PC-9 (cell line): ENCODE data around the gene TBPL1. TPM values are rescaled to one million over a fixed set of nuclear protein-coding genes. Genes with fewer than 3 reads are reported as not detected.

ENCODE experiments used
- BruUV-seq: library from RNA; stranded (reverse); fragments of 400-500 nt; replicated peaks from 2 replicates; lab custom pipeline; 2021; lab: Mats Ljungman, UMichigan
- CTCF ChIA-PET: fragments of 300-600 bp; sonication (Branson Sonifier 250); formaldehyde crosslinking; loops from one replicate; lab custom pipeline; 2022; ENCODE audit warnings: antibody characterized with exemption; lab: Charles Lee
- POLR2A ChIA-PET: fragments of 300-600 bp; sonication (Branson Sonifier 250); formaldehyde crosslinking; loops from one replicate; lab custom pipeline; 2022; ENCODE audit warnings: antibody characterized with exemption; ENCODE audit not compliant: unreplicated experiment; lab: Charles Lee
- DNase-seq, 2 experiments: peaks; one replicate each; pipeline versions ENCODE4 v3.0.0 to v3.0.0-alpha.2; 2015 to 2022; ENCODE audit warnings: mixed read lengths in 1 of 2
- H2AFZ ChIP-seq: fragments of 200-600 bp; sonication (generic); 2 replicates; pipeline ENCODE4 v1.8.1; 2017; ENCODE audit warnings: antibody characterized with exemption
- H3F3A ChIP-seq: fragments of 200-600 bp; sonication (generic); 2 replicates; pipeline ENCODE4 v1.8.1; 2017; ENCODE audit warnings: antibody characterized with exemption, mild to moderate bottlenecking, low read depth; ENCODE audit not compliant: insufficient read depth
- H3K27ac ChIP-seq: fragments of 200-600 bp; sonication (generic); 2 replicates; pipeline ENCODE4 v1.6.1; 2016; ENCODE audit warnings: mixed run types
- H3K27me3 ChIP-seq: fragments of 200-600 bp; sonication (generic); 2 replicates; pipeline ENCODE4 v1.6.1; 2016; ENCODE audit warnings: low read depth, mixed run types; ENCODE audit not compliant: insufficient read depth
- H3K36me3 ChIP-seq: fragments of 200-600 bp; sonication (generic); 2 replicates; pipeline ENCODE4 v1.6.1; 2016; ENCODE audit warnings: low read depth, mixed run types
- H3K4me1 ChIP-seq: fragments of 200-600 bp; sonication (generic); replicated peaks from 2 replicates; pipeline ENCODE4 v1.6.1; 2016; ENCODE audit warnings: mixed run types; ENCODE audit not compliant: insufficient read depth
- H3K4me2 ChIP-seq: fragments of 200-600 bp; sonication (generic); 2 replicates; pipeline ENCODE4 v1.6.1; 2017; ENCODE audit warnings: mixed run types
- H3K4me3 ChIP-seq: fragments of 200-600 bp; sonication (generic); 2 replicates; pipeline ENCODE4 v1.6.1; 2016; ENCODE audit warnings: mixed run types
- H3K79me2 ChIP-seq: fragments of 200-600 bp; sonication (generic); 2 replicates; pipeline ENCODE4 v1.6.1; 2017; ENCODE audit warnings: low read depth, mixed run types
- H3K9me2 ChIP-seq: fragments of 200-600 bp; sonication (generic); 2 replicates; pipeline ENCODE4 v1.8.1; 2017; ENCODE audit warnings: mild to moderate bottlenecking; ENCODE audit not compliant: insufficient read depth
- H3K9me3 ChIP-seq: fragments of 200-600 bp; sonication (generic); 2 replicates; pipeline ENCODE4 v1.8.1; 2016; ENCODE audit warnings: low read depth; ENCODE audit not compliant: insufficient read depth
- H4K20me1 ChIP-seq: fragments of 200-600 bp; sonication (generic); 2 replicates; pipeline ENCODE4 v1.8.1; 2017; ENCODE audit not compliant: insufficient read depth
- EZH2 ChIP-seq: fragments of 200-600 bp; sonication (generic); IDR thresholded peaks from 2 replicates; pipeline ENCODE4 v1.8.0; 2017; ENCODE audit warnings: antibody characterized with exemption, low read depth
- intact Hi-C: fragments of 100-400 bp; cut with micrococcal nuclease; formaldehyde crosslinking; loops from one replicate; pipeline ENCODE4 v1.10.0; 2022; ENCODE audit not compliant: unreplicated experiment
- total RNA-seq: library from RNA; stranded (reverse); gene quantifications from 2 replicates; pipeline ENCODE4 v1.2.3, GENCODE V29; 2021
- TF ChIP-seq, protein P1 (sequence below): fragments of 200-600 bp; sonication (generic); conservative IDR thresholded peaks from 2 replicates; pipeline ENCODE4 v1.6.1; 2017; ENCODE audit warnings: mixed run types, antibody characterized with exemption, mild to moderate bottlenecking, moderate library complexity

Gene TBPL1
- total RNA-seq, 1 experiment from 2014 or later: 21.7 TPM

DNA sequence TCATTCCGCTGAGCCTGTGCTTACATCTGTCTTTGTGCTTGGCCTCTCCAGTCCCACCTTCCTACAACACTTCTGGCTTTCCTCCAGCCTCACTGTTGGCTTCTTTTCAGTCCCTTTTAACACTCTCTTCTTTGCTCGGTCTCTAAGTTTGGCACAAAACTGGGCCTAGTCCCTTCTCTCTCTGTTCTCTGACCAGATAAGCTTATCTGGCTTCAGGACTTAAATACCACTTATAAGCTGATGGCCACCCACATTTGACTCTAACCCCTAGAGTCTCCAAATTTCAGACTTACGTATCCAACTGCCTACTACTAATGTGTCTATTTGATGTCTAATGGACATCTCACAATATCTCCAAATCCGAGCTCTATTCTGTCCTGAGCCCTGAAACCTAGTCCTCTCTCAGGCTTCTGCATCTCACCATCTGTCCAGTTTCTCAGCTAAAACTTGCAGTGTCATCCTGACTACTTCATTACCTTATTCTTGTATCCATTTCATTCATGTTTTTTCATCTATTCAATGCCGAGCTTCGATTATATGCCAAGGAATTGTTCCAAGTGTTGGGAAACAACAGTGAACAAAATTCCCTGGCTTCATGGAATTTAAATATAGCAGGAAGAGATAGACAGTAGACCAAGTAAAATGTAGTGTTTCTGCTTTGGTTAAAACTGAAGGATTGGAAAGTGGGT lies 40.1 kb downstream of the TBPL1 start:
- Histone ChIP-seq H2AFZ (no peak overlapping the region), H3K27ac (no peak overlapping the region), H3K79me2 (no peaks in the 10 kb centered on the region), H3K4me3 (no peak overlapping the region), H4K20me1 (no peaks in the 10 kb centered on the region), H3K27me3 (no peaks in the 10 kb centered on the region), H3K36me3 (peaks cover 18% of the 10 kb centered on the region; the same call in 1 of the 2 replicates), H3K9me2 (no peaks in the 10 kb centered on the region), H3K4me1 (peaks cover 46% of the 10 kb centered on the region), H3F3A (peaks cover 42% of the 10 kb centered on the region), H3K4me2 (no peak overlapping the region), H3K9me3 (peaks cover 7% of the 10 kb centered on the region)
- intact Hi-C loops: no loop called here
- ChIA-PET CTCF (no interaction called here), POLR2A (no interaction called here)
- TF ChIP-seq EZH2: no peak
- TF ChIP-seq, protein P1, sequence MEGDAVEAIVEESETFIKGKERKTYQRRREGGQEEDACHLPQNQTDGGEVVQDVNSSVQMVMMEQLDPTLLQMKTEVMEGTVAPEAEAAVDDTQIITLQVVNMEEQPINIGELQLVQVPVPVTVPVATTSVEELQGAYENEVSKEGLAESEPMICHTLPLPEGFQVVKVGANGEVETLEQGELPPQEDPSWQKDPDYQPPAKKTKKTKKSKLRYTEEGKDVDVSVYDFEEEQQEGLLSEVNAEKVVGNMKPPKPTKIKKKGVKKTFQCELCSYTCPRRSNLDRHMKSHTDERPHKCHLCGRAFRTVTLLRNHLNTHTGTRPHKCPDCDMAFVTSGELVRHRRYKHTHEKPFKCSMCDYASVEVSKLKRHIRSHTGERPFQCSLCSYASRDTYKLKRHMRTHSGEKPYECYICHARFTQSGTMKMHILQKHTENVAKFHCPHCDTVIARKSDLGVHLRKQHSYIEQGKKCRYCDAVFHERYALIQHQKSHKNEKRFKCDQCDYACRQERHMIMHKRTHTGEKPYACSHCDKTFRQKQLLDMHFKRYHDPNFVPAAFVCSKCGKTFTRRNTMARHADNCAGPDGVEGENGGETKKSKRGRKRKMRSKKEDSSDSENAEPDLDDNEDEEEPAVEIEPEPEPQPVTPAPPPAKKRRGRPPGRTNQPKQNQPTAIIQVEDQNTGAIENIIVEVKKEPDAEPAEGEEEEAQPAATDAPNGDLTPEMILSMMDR: no peak
- no peak for DNase-seq
- BruUV-seq: no TSS peak

DNA sequence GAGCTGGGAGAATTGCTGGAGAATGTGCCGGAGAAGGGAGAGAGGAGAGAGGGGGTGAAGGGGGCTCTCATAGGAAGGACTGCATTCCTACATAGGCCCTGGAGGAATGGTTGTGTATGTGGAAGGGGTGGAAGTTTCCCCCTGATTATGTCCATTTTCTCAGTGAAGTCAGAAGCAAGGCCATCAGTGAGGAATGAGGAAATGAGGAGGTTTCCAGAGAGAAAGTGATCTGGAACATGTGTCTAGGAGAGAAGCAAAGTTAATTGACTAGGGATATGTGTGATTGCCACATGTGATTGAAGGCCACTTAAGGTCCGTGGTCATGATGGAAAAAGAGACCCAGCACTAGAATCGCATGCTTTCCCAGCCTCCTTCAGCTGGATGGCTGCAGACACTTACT lies 42.3 kb downstream of the TBPL1 start:
- H3K27ac ChIP-seq: peak overlapping the region; percentile 44; the same call in 1 of the 2 replicates
- no TSS peak for BruUV-seq
- POLR2A ChIA-PET: no interaction called here
- no peaks in the 10 kb centered on the region for H3K9me2 ChIP-seq
- H3K36me3 ChIP-seq: peaks cover 6% of the 10 kb centered on the region; the same call in 1 of the 2 replicates
- peaks cover 7% of the 10 kb centered on the region for H3K9me3 ChIP-seq
- CTCF ChIA-PET: no interaction called here
- intact Hi-C loops: no loop called here
- no peaks in the 10 kb centered on the region for H3K79me2 ChIP-seq
- no peaks in the 10 kb centered on the region for H4K20me1 ChIP-seq
- peak overlapping the region; percentile 54; the same call in 1 of the 2 replicates for H3K4me2 ChIP-seq
- no peak for TF ChIP-seq EZH2
- TF ChIP-seq, protein P1: no peak
- H3K27me3 ChIP-seq: no peaks in the 10 kb centered on the region
- peaks cover 62% of the 10 kb centered on the region for H3K4me1 ChIP-seq
- H3K4me3 ChIP-seq: no peak overlapping the region
- no peak overlapping the region for H2AFZ ChIP-seq
- H3F3A ChIP-seq: peaks cover 35% of the 10 kb centered on the region
- peak in 1 of 2 experiments; percentile 69 for DNase-seq

DNA sequence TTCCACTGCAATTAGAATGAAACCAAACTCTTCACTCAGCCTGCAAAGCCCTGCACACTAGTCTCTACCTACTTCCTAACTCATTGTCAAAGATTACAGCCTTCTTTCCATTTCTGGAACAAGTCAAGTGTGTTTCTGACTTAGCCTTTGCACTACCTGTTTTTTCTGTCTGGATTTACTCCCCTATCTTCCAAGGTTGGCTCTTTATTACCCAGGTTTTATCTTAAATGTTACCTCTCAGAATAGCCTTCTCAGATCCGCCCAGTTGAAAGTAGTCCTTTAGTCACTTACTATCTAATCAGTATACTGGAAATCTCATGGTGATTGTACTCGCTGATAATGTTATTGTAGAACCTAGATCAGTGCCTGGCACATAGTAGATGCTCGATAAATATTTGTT lies 42.7 kb downstream of the TBPL1 start:
- peaks cover 32% of the 10 kb centered on the region for H3F3A ChIP-seq
- peak overlapping the region; percentile 44 for H3K27ac ChIP-seq
- peaks cover 63% of the 10 kb centered on the region for H3K4me1 ChIP-seq
- H4K20me1 ChIP-seq: no peaks in the 10 kb centered on the region
- intact Hi-C loops: no loop called here
- H3K4me3 ChIP-seq: 0 out of 2 replicates have a peak overlapping the region, but pooled peaks have one; percentile 0
- TF ChIP-seq, protein P1: no peak
- no peak for TF ChIP-seq EZH2
- H3K4me2 ChIP-seq: peak overlapping the region; percentile 54
- H2AFZ ChIP-seq: no peak overlapping the region
- peaks cover 3% of the 10 kb centered on the region; the same call in 1 of the 2 replicates for H3K36me3 ChIP-seq
- BruUV-seq: no TSS peak
- H3K9me3 ChIP-seq: peaks cover 7% of the 10 kb centered on the region
- ChIA-PET CTCF (interaction anchor here (0.5 kb wide), 1 partner anchor 48 kb away, joined by 12 read pairs; no protein-coding TSS in a partner anchor), POLR2A (no interaction called here)
- no peaks in the 10 kb centered on the region for H3K9me2 ChIP-seq
- H3K27me3 ChIP-seq: no peaks in the 10 kb centered on the region
- no peaks in the 10 kb centered on the region for H3K79me2 ChIP-seq
- DNase-seq: no peak
